GM18861 (cell line): ENCODE measurements around the gene PBRM1.
A peak's percentile ranks its signal among the peaks of the same experiment; 100 is the strongest.
"Not testable (repeated sequence)": the region's sequence is repeated elsewhere in the genome, so short reads cannot be mapped to it uniquely, and the experiment has no call there.

ENCODE experiments used
- ATAC-seq: cut with Tn5 transposase; IDR thresholded peaks from one replicate; pipeline ENCODE4 v1.9.1; 2021; ENCODE audit not compliant: unreplicated experiment

PBRM1 gene

GRCh38 chr3:52536369-52537164, 149.1 kb downstream of the PBRM1 start, which contains the start of gene UQCC5:
Gene UQCC5 (plus strand): TSS chr3:52536605. CDS start chr3:52536756, 151 bp downstream.
- peak; percentile 79 for ATAC-seq

- ATAC-seq: no peak
These were observed 149.7 kb downstream of the PBRM1 start for GRCh38 chr3:52536112-52536368.

- no peak for ATAC-seq
These were observed 150.2 kb downstream of the PBRM1 start for GRCh38 chr3:52535411-52536111.

GRCh38 chr3:52534281-52535183, 151.2 kb downstream of the PBRM1 start:
- no peak for ATAC-seq

- ATAC-seq: peak; percentile 23
These were observed 152.0 kb downstream of the PBRM1 start, which contains the start of gene NT5DC2 for GRCh38 chr3:52533623-52534280. Gene NT5DC2 (minus strand): TSS chr3:52533857. CDS start chr3:52533737, 120 bp downstream.

- no peak for ATAC-seq
These were observed 152.7 kb downstream of the PBRM1 start for GRCh38 chr3:52532838-52533622.

- no peak for ATAC-seq
These were observed 153.2 kb downstream of the PBRM1 start for GRCh38 chr3:52532517-52532837.

- no peak for ATAC-seq
These were observed 153.7 kb downstream of the PBRM1 start for GRCh38 chr3:52531860-52532516.

- no peak for ATAC-seq
These were observed 154.5 kb downstream of the PBRM1 start for GRCh38 chr3:52530918-52531826.

- ATAC-seq: no peak
These were observed 156.1 kb downstream of the PBRM1 start for GRCh38 chr3:52529376-52530333.

GRCh38 chr3:52528586-52529375, 156.9 kb downstream of the PBRM1 start:
- no peak for ATAC-seq

GRCh38 chr3:52527732-52528585, 157.8 kb downstream of the PBRM1 start:
- ATAC-seq: no peak

GRCh38 chr3:52527039-52527731, 158.5 kb downstream of the PBRM1 start:
- ATAC-seq: no peak

- ATAC-seq: not testable (repeated sequence)
These were observed 159.1 kb downstream of the PBRM1 start for GRCh38 chr3:52526671-52527038.
